ENCODE data around the gene CWH43. TPM values are rescaled to one million over a fixed set of nuclear protein-coding genes. Genes with fewer than 3 reads are reported as not detected.

Gene CWH43
- total and polyA plus RNA-seq, 10 of the 15 experiments (the other 5 are each of a cell fraction or from before 2014, with no cell fraction given), result not detected

DNA sequence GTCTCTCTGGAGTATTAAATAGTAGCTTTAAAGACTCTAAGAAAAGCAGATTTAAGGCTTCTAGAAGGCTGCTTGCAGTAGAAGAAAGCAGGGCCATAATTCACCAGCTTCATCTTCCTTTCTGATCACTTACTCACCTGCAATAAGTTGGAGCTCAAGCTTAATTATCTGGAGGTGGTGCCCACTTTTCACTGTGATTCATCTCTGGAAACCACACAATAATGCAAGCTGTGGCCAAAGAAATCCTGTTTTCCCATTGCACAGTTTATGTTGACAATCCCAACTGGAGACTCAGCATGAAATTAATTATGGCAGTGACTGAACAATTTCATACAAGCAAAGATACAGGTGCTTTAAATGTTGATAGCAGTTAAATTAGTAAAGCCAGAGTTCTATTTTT is 14.7 kb downstream of the CWH43 start:
- Histone ChIP-seq H3K36me3 (ENCODE audit: control insufficient read depth in 2 of 2, insufficient read depth in 2 of 2, low read length in 1 of 2) (no peaks in the 10 kb centered on the region), H3K79me2 (ENCODE audit: control insufficient read depth, insufficient read depth, low read length) (no peaks in the 10 kb centered on the region), H4K20me1 (ENCODE audit: control insufficient read depth, insufficient read depth) (no peaks in the 10 kb centered on the region), H3K4me1 (ENCODE audit: control insufficient read depth, insufficient read depth, low read length) (no peaks in the 10 kb centered on the region), H3K4me2 (ENCODE audit: control insufficient read depth, insufficient read depth) (no peak overlapping the region), H3K27me3 (replicated peaks in 1 of 2; ENCODE audit: control insufficient read depth in 2 of 2, insufficient read depth in 2 of 2, low read length in 1 of 2) (no peaks in the 10 kb centered on the region; a peak in 1 of 4 replicates), H3K4me3 (no peak overlapping the region), H2AFZ (ENCODE audit: control insufficient read depth, low read depth, low read length) (no peak overlapping the region), H3K9me3 (replicated peaks; ENCODE audit: control insufficient read depth, insufficient read depth, low read length) (no peaks in the 10 kb centered on the region), H3K9ac (ENCODE audit: control insufficient read depth, insufficient read depth, low read length) (no peak overlapping the region), H3K27ac (ENCODE audit: control insufficient read depth, insufficient read depth) (no peak overlapping the region)
- no peak for FAIRE-seq
- ATAC-seq, result no peak
- no TSS peak for BruUV-seq (replicated peaks)
- TF ChIP-seq IRF4 (IDR thresholded peaks at IDR 0.05; ENCODE audit: low read depth, low read length) (no peak), HDAC6 (IDR thresholded peaks at IDR 0.05; ENCODE audit: unreplicated experiment) (no peak)
- TF ChIP-seq, protein P1, sequence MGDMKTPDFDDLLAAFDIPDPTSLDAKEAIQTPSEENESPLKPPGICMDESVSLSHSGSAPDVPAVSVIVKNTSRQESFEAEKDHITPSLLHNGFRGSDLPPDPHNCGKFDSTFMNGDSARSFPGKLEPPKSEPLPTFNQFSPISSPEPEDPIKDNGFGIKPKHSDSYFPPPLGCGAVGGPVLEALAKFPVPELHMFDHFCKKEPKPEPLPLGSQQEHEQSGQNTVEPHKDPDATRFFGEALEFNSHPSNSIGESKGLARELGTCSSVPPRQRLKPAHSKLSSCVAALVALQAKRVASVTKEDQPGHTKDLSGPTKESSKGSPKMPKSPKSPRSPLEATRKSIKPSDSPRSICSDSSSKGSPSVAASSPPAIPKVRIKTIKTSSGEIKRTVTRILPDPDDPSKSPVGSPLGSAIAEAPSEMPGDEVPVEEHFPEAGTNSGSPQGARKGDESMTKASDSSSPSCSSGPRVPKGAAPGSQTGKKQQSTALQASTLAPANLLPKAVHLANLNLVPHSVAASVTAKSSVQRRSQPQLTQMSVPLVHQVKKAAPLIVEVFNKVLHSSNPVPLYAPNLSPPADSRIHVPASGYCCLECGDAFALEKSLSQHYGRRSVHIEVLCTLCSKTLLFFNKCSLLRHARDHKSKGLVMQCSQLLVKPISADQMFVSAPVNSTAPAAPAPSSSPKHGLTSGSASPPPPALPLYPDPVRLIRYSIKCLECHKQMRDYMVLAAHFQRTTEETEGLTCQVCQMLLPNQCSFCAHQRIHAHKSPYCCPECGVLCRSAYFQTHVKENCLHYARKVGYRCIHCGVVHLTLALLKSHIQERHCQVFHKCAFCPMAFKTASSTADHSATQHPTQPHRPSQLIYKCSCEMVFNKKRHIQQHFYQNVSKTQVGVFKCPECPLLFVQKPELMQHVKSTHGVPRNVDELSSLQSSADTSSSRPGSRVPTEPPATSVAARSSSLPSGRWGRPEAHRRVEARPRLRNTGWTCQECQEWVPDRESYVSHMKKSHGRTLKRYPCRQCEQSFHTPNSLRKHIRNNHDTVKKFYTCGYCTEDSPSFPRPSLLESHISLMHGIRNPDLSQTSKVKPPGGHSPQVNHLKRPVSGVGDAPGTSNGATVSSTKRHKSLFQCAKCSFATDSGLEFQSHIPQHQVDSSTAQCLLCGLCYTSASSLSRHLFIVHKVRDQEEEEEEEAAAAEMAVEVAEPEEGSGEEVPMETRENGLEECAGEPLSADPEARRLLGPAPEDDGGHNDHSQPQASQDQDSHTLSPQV (IDR thresholded peaks at IDR 0.05), result no peak
- TF ChIP-seq, protein P2, sequence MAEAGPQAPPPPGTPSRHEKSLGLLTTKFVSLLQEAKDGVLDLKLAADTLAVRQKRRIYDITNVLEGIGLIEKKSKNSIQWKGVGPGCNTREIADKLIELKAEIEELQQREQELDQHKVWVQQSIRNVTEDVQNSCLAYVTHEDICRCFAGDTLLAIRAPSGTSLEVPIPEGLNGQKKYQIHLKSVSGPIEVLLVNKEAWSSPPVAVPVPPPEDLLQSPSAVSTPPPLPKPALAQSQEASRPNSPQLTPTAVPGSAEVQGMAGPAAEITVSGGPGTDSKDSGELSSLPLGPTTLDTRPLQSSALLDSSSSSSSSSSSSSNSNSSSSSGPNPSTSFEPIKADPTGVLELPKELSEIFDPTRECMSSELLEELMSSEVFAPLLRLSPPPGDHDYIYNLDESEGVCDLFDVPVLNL (IDR thresholded peaks at IDR 0.05; ENCODE audit: low read depth, low read length), result no peak
- ChIA-PET CTCF (no interaction called here), POLR2A (no interaction called here), RAD21 (ENCODE audit: unreplicated experiment) (interaction anchor here (1.4 kb wide), 1 partner anchor 9 kb away, joined by 4 read pairs; no protein-coding TSS in a partner anchor), SMC1A (ENCODE audit: uncharacterized antibody, unreplicated experiment) (no interaction called here)
- DNase-seq (ENCODE audit: low read depth, low spot score), result no peak
- intact Hi-C loops (cut with micrococcal nuclease; ENCODE audit: unreplicated experiment), result no loop called here
- in situ Hi-C loops (cut with MboI), result no loop called here

All from GM12878 (cell line).